ENCODE results near the gene HENMT1.

DNA sequence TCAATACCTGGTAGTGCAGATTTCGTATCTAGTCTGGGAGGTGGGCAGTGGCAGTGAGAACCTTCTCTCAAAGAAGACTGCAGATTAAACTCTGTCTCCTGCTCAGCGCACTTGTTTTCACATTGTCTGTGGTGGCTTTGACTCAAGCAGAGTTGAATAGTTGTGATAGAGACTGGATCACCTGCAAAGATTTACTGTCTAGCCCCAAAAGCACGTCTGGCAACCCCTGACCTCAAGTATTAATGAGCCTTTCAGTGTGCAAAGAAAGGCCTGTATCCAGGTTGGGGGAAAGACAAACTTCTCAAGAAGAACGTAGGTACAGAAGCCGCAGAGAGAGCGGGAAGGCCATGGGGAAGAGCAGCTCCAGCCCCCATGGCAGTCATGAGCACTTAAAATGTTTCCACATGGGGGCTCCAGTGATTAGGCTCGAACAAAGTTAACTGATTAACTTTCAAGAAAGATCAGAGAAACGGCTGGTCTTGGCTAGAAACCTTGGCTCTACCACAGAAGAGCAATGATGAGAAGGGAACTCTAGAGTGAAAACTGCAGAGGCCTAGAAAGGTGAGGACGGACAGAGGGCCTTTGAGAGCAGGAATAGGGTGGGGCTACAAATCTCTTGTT, 15.2 kb downstream of the HENMT1 start:
- TF ChIP-seq, protein P1, sequence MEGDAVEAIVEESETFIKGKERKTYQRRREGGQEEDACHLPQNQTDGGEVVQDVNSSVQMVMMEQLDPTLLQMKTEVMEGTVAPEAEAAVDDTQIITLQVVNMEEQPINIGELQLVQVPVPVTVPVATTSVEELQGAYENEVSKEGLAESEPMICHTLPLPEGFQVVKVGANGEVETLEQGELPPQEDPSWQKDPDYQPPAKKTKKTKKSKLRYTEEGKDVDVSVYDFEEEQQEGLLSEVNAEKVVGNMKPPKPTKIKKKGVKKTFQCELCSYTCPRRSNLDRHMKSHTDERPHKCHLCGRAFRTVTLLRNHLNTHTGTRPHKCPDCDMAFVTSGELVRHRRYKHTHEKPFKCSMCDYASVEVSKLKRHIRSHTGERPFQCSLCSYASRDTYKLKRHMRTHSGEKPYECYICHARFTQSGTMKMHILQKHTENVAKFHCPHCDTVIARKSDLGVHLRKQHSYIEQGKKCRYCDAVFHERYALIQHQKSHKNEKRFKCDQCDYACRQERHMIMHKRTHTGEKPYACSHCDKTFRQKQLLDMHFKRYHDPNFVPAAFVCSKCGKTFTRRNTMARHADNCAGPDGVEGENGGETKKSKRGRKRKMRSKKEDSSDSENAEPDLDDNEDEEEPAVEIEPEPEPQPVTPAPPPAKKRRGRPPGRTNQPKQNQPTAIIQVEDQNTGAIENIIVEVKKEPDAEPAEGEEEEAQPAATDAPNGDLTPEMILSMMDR (IDR thresholded peaks at IDR 0.05) = no peak
- TF ChIP-seq, protein P2, sequence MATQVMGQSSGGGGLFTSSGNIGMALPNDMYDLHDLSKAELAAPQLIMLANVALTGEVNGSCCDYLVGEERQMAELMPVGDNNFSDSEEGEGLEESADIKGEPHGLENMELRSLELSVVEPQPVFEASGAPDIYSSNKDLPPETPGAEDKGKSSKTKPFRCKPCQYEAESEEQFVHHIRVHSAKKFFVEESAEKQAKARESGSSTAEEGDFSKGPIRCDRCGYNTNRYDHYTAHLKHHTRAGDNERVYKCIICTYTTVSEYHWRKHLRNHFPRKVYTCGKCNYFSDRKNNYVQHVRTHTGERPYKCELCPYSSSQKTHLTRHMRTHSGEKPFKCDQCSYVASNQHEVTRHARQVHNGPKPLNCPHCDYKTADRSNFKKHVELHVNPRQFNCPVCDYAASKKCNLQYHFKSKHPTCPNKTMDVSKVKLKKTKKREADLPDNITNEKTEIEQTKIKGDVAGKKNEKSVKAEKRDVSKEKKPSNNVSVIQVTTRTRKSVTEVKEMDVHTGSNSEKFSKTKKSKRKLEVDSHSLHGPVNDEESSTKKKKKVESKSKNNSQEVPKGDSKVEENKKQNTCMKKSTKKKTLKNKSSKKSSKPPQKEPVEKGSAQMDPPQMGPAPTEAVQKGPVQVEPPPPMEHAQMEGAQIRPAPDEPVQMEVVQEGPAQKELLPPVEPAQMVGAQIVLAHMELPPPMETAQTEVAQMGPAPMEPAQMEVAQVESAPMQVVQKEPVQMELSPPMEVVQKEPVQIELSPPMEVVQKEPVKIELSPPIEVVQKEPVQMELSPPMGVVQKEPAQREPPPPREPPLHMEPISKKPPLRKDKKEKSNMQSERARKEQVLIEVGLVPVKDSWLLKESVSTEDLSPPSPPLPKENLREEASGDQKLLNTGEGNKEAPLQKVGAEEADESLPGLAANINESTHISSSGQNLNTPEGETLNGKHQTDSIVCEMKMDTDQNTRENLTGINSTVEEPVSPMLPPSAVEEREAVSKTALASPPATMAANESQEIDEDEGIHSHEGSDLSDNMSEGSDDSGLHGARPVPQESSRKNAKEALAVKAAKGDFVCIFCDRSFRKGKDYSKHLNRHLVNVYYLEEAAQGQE (IDR thresholded peaks at IDR 0.05; ENCODE audit: low read depth, low read length) = no peak
- TF ChIP-seq TAF1 (IDR thresholded peaks at IDR 0.05; ENCODE audit: borderline replicate concordance, low read depth, low read length) = no peak
- TF ChIP-seq, protein P3, sequence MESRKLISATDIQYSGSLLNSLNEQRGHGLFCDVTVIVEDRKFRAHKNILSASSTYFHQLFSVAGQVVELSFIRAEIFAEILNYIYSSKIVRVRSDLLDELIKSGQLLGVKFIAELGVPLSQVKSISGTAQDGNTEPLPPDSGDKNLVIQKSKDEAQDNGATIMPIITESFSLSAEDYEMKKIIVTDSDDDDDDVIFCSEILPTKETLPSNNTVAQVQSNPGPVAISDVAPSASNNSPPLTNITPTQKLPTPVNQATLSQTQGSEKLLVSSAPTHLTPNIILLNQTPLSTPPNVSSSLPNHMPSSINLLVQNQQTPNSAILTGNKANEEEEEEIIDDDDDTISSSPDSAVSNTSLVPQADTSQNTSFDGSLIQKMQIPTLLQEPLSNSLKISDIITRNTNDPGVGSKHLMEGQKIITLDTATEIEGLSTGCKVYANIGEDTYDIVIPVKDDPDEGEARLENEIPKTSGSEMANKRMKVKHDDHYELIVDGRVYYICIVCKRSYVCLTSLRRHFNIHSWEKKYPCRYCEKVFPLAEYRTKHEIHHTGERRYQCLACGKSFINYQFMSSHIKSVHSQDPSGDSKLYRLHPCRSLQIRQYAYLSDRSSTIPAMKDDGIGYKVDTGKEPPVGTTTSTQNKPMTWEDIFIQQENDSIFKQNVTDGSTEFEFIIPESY (IDR thresholded peaks at IDR 0.05; ENCODE audit: borderline replicate concordance, low read depth) = no peak
